PFSK-1 (cell line): ENCODE results near the gene CDC25A.

Experiments
- FOXP2 ChIP-seq: optimal IDR thresholded peaks from 2 replicates; pipeline ENCODE3; 2011; ENCODE audit warnings: borderline replicate concordance, control low read depth, inconsistent platforms; ENCODE audit not compliant: insufficient read depth; ENCODE audit errors: extremely low read length, extremely low read depth
- POLR2AphosphoS5 ChIP-seq: IDR thresholded peaks from 2 replicates; pipeline ENCODE4 v1.6.1; 2012; ENCODE audit warnings: low read depth, mild to moderate bottlenecking, control low read depth, low read length, moderate library complexity
- SIN3A ChIP-seq: IDR thresholded peaks from 2 replicates; pipeline ENCODE4 v1.6.1; 2012; ENCODE audit warnings: mild to moderate bottlenecking, low read length, moderate library complexity, borderline replicate concordance; ENCODE audit not compliant: insufficient read depth
- TAF1 ChIP-seq: IDR thresholded peaks from 2 replicates; pipeline ENCODE4 v1.6.1; 2012; ENCODE audit warnings: low read length, control low read depth, borderline replicate concordance; ENCODE audit not compliant: insufficient read depth
- TF ChIP-seq, protein P1 (sequence below), 2 experiments: IDR thresholded peaks; 2 replicates each; pipeline versions ENCODE4 v1.6.1 to v1.8.0; 2011 to 2012; ENCODE audit warnings: low read depth in 2 of 2, low read length in 2 of 2, control low read depth in 1 of 2, inconsistent platforms in 1 of 2, mild to moderate bottlenecking in 1 of 2, moderate library complexity in 1 of 2; ENCODE audit not compliant: insufficient read depth in 1 of 2

CDC25A gene

DNA sequence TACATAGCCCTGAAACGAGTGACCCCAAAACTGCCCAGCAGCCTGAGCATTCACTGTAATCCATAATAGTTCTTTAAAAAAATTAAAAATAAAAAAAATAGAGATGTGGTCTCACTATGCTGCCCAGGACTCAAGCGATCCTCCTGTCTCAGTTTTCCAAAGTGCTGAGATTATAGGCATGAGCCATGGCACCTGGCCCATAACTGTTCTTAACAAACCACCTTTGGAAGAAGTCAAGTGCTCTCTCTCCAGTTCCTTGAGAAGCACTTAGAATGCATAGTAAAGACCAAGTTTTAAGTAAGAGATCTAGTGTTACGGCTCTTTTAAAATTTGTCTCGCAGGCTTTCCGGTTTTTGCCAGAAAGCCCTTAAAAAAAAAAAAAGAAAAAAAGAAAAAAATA is 8.2 kb downstream of the CDC25A start:
- no peak for TF ChIP-seq TAF1
- no peak for TF ChIP-seq FOXP2
- TF ChIP-seq, protein P1, sequence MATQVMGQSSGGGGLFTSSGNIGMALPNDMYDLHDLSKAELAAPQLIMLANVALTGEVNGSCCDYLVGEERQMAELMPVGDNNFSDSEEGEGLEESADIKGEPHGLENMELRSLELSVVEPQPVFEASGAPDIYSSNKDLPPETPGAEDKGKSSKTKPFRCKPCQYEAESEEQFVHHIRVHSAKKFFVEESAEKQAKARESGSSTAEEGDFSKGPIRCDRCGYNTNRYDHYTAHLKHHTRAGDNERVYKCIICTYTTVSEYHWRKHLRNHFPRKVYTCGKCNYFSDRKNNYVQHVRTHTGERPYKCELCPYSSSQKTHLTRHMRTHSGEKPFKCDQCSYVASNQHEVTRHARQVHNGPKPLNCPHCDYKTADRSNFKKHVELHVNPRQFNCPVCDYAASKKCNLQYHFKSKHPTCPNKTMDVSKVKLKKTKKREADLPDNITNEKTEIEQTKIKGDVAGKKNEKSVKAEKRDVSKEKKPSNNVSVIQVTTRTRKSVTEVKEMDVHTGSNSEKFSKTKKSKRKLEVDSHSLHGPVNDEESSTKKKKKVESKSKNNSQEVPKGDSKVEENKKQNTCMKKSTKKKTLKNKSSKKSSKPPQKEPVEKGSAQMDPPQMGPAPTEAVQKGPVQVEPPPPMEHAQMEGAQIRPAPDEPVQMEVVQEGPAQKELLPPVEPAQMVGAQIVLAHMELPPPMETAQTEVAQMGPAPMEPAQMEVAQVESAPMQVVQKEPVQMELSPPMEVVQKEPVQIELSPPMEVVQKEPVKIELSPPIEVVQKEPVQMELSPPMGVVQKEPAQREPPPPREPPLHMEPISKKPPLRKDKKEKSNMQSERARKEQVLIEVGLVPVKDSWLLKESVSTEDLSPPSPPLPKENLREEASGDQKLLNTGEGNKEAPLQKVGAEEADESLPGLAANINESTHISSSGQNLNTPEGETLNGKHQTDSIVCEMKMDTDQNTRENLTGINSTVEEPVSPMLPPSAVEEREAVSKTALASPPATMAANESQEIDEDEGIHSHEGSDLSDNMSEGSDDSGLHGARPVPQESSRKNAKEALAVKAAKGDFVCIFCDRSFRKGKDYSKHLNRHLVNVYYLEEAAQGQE (IDR thresholded peaks at IDR 0.05; ENCODE audit: insufficient read depth in 1 of 2, low read depth in 2 of 2, low read length in 2 of 2) = no peak

- TF ChIP-seq SIN3A = no peak
- no peak for TF ChIP-seq FOXP2
- TF ChIP-seq TAF1 = no peak
- TF ChIP-seq, protein P1 (IDR thresholded peaks at IDR 0.05; ENCODE audit: insufficient read depth in 1 of 2, low read depth in 2 of 2, low read length in 2 of 2) = no peak
- TF ChIP-seq POLR2AphosphoS5 = no peak
These were observed 10.1 kb downstream of the CDC25A start for GRCh38 chr3:48178072-48178471.

- TF ChIP-seq, protein P1 (IDR thresholded peaks at IDR 0.05; ENCODE audit: insufficient read depth in 1 of 2, low read depth in 2 of 2, low read length in 2 of 2) = no peak
- TF ChIP-seq TAF1 = no peak
- TF ChIP-seq FOXP2 = no peak
- no peak for TF ChIP-seq POLR2AphosphoS5
- no peak for TF ChIP-seq SIN3A
These were observed 30.3 kb downstream of the CDC25A start for GRCh38 chr3:48157950-48158376.

DNA sequence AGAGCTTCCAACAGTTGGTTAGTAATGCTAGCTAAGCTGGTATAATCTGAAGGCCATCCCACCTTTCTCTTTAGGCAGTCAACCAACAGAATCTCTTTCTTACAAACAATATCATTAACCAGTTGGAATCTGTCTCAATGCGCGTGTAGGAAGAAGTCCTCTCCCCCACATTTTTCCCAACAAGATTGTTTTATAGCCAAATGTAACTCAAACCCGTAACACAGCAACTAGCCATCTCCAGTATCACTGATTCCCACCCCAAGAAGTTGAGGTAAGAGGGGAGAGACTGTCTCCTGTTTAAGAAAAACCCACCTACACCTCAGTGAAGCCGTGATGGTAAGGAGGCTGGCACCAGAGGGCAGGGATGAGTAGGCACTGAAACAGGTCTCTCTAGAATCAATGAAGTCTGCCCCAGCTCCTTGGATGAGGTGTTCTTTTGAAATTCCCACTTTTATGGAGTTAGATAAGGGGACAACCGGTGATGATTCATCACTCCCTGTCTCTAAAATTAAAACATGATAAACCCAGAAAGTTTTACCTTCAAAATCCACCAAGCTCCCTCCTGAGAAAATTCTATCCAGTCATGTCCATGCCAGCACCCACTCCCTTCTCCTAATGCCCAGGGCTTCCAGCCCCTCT is 30.9 kb downstream of the CDC25A start:
- TF ChIP-seq SIN3A (no peak), FOXP2 (no peak), POLR2AphosphoS5 (0 out of 2 replicates have a peak, but pooled peaks have one; percentile 37)

DNA sequence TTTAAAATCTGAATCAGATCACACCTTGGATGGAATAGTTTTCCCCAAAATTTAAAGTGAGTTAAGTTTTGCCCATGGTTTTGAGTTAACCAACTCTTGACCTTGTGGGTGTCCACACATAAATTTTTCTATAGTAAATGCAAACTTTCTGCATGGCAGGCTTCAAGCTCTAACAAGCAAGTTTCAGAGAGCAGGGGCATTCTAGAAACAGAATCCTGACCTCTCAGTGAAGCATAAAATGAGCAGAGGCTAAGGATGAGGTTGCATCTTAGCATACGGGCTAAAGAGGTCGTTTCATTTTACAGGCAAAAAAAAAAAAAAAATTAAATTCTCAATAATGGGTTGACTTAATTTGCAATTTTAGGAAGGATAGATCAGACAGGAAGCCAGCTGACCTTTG is 32.1 kb downstream of the CDC25A start:
- no peak for TF ChIP-seq TAF1
- no peak for TF ChIP-seq POLR2AphosphoS5
- TF ChIP-seq SIN3A = no peak
- TF ChIP-seq, protein P1 (IDR thresholded peaks at IDR 0.05; ENCODE audit: insufficient read depth in 1 of 2, low read depth in 2 of 2, low read length in 2 of 2) = no peak
- TF ChIP-seq FOXP2 = no peak
